GM18519 (cell line): ENCODE measurements around the gene BRPF3.

ENCODE experiments used
- ATAC-seq: cut with Tn5 transposase; IDR thresholded peaks from one replicate; pipeline ENCODE4 v1.9.1; 2021; ENCODE audit warnings: mild to moderate bottlenecking, moderate library complexity; ENCODE audit not compliant: unreplicated experiment, low FRiP score

The BRPF3 gene

DNA sequence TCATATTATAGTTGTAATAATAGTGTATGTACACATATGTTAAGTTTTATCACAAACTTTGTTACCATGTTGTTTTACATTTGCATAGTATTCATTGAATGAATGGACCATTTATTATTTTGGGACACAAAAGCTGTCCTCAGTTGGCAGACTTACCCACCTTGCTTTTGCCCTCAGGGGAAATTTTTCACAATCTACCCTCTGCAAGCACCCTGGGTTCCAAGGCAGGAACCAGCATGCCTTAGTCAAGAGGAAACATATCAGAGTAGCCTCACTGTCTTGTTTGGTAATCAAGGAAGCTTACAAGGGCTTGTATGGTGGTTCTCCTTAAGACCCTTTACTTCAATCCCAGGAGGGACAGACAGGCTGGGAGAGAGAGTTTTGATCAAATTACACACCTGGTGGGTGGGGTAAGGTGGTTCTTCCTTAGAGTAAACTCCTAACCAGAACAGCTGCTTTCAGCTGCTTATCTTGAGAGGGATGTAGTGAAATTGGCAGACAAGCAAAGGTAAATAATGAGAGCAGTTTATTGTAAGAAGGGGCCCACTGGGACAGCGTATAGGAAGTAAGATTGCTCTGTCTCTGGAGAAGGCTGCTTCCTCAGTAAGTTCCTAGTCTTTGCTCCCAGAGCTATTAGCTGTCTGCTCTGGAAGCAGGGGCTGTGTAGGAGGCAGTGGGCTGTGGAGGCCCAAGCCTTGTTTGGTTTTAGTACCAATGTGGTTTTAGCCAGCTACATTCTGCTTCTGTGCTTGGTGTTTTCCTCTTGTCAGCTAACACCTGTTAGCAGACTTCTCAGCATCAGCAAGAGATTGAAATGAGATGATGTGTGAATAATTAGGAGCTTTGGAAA, 31.1 kb downstream of the BRPF3 start:
- ATAC-seq = no peak

DNA sequence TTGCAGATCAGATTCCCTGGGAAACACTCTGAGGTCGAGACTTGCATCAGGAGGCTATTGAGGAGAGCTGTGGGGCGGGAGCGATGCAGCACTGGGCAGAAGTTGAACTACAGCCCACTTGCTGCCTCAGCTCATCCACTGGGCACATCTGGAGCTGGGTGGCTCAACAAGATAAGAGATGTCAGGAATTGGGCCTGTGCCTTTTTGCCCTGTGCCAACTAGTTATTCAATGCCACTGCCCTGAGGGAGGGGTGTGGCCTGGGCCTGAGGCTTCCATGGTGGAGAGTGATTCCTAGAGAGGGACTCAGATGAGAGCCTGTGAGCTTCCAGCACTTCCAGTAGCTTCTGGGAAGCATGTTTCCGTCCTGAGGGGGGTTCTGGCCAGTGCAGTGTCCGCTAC, 32.7 kb downstream of the BRPF3 start:
- ATAC-seq = no peak

DNA sequence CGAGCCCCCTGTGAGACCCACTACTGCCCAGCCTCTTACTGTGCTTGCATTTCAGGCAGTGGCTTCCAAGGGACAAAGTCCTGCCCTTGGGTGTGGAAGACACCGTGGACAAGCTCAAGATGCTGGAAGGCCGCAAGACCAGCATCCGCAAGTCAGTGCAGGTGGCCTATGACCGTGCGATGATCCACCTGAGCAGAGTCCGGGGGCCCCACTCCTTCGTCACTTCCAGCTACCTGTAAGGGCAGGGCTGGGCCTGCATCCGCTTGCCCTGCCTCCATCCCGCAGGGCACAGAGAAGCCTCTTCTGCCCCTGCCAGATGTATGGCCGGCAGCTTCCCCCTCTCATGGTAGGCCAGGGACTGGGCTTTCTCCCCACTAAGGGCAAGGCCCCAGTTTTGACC, 33.8 kb downstream of the BRPF3 start:
- no peak for ATAC-seq

DNA sequence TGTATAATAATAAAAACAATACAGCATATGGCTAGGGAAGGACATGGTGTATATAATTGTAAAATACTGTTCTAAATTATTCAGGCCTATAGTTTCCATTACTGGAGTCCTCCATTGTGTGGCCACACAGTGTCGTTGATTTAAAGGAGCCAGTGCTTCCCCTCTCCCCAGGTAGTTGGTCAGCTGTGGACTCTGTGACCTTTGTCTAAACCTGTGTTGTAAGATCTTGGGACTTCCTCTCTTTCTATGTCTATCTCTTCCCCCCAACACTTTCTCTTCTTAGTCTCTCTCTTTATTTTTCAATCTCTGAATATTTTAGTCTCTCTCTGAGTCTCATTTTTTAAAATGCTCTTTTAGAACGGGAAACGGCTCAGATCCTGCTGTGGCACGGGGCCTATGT, 35.6 kb downstream of the BRPF3 start:
- ATAC-seq = no peak

DNA sequence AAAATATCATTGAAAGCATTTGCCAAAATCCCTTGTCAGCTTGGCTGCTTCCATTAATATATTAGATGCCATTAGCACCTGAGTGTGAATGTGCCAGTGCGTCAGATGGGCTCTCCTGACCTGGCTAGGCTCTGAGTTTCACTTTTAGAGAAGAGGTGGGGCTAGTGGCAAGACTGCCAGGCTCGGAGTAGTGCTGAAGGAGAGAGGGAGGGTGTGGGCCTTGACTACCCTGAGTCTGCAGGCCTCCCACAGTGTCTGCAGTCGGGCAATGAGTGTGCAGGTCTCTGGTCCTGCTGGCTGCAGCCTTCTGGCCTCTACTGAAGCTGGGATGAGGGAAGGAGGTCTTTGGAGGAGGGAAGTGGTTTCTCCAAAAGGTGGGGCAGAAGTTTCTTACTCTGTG, 38.8 kb downstream of the BRPF3 start:
- no peak for ATAC-seq

DNA sequence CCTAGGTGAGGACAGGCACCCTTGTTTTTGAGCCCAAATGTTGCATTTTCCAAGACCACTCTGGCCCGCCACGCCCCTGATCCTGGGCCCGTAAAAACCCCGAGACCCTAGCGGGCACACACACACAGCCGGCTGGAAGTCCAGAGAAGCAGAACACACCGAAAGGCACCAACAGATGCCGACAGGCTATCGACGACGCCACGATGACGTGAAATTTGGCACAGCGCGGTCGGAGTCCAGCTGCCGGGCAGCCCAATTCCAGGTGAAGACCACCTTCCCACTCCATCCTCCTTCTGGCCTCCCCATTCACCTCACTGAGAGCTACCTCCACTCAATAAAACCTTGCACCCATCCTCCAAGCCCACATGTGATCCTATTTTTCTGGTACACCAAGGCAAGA, 39.3 kb downstream of the BRPF3 start:
- ATAC-seq = no peak

DNA sequence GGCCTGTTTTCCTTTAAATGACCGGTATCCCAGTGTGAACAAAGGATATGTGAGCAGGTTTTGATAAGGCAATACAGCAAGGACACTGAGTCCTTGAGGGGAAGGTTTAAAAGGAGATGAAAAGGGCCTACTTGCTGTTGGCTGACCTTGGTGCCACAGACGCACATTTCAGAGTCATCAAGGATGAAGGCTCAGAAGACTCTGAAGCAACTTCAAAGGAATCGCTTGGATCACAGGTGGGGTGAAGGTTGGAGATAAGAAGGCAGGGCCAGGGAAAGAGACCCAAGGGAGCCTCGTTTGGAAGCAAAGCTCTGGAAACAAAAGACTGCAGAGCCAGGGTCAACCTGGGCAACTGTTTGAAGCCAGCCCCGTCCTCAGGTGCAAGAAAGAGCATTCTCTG, 43.2 kb downstream of the BRPF3 start:
- no peak for ATAC-seq

DNA sequence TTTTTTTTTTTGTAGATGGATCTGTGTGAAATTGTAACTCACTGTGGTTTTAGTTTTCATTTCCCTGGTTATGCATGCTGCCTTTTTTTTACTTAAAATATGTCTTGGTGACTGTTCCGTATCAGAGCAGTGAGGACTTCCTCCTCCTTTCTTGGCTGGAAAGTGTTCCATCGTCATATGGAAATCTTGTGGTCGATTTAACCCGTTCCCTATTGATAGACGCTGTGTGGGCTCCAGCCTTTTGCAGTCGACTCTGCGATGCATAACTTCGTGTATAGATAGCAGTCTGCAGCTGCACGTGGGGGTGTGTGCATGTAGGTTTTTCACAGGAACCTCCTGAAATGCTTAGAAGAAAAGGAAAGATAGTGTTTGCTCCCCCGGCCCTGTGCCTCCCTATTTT, 45.2 kb downstream of the BRPF3 start:
- no peak for ATAC-seq

DNA sequence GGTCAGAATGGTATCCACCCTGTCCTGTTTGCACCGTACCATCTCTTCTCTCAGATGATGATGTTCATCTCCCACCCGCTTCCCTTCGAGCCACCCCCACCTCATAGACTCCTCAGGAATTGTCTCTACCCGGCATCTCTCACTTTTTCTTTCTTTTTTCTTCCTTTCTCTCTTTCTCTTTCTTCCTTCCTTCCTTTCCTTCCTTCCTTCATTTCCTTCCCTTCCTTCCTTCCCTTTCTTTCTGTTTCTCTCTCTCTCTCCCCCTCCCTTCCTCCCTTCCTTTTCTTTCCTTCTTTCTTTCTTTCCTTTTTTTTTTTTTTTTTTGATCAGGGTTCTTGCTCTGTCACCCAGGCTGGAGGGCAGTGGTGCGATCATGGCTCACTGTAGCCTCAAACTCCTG, 45.6 kb downstream of the BRPF3 start:
- no peak for ATAC-seq

DNA sequence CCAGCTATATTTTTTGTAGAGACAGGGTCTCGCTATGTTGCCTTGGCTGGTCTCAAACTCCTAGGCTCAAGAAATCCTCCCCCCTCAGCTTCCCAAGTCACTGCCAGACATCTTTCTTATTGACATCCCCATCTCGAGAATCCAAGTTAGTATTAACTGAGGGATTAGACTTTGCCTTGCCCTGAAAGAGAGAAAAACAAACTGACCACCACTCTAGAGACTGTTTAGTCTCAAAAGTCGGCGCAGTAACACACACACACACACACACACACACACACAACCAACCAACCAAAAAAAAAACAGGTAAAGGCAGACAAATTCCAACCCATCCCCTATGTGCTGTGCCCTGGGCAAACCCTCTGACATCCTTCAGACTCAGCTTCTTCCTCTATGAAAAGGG, 46.1 kb downstream of the BRPF3 start:
- ATAC-seq = no peak

DNA sequence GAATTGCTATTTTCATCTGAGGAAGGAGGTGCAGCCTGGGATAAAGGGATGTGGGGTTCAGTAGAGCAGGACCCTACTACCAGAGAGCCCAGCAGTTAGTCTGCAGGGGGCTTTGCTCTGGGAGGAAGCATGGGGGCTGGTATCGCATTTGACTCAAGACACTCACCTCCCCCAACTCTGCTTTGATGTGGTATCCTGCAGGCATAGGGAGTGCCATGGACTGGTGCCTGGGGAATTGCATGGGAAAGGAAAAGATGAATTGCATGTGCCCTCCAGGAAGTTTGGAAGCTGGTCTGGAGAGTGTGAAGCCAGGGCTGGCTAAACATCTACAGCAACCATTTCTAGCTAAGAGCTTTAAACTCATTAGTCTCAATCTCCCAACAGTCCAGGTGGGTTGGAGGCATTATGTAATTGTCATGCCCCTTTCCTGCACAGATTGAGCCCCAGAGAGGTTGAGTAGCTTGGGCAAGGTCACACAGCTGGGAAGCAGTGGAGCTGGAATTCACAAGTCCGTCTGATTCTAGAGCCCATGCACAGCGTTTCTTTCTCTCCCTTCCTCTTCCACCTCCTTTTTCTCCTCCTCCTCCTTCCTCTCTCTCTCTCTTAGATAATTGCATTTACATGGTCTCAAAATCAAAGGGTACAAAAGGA, 47.1 kb downstream of the BRPF3 start:
- no peak for ATAC-seq

DNA sequence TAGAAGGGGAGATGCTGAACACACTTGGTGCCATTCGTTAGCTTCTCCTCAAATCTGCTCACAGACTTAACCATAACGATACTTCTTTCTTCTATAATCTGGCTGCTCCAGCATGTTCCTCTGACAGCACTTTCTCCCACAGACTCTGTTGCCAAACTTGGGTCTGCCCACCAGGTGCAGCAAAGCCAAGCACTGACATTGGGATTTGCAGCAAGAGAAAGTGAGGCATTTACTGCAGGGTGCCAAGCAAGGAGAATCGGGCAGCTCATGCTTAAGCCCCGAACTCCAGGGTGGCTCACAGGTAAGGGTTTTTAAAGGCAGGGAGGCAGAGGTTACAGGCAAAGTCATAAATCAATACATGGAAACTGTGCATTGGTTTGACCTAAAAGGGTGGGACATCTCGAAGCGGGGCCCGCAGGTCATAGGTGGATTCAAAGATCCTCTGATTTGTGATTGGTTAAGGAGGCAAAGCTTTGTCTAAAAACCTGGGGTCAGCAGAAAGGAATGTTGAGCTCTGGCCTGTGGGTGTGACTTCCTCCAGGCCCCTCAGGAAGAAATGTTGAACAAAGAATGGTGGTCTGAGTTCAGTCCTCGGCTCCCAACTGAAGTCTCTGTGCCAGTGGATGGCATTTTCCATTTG, 48.2 kb downstream of the BRPF3 start:
- ATAC-seq = no peak

DNA sequence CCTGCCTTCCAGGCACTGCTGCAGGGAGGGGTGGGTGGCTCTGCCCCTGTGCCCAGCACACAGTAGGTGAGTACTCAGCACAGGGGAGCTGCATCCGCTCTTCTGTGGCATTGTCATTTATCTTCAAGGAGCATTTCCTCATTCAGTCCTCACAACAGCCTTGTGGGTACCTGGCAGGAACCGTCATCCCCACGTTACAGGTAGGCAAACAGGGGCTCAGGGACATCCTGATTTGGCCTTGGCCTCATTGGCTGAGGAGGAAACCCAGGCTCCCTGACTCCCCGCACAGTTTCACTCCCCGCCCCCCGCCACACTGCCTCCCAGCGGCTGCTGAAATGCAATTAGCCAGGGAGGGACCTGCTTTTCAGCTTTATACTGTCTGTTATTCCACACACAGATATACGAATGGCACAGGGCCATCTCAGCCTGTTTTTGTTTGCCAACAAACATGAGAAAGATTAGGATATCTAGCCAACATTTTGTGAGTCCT, 49.1 kb downstream of the BRPF3 start:
- no peak for ATAC-seq

DNA sequence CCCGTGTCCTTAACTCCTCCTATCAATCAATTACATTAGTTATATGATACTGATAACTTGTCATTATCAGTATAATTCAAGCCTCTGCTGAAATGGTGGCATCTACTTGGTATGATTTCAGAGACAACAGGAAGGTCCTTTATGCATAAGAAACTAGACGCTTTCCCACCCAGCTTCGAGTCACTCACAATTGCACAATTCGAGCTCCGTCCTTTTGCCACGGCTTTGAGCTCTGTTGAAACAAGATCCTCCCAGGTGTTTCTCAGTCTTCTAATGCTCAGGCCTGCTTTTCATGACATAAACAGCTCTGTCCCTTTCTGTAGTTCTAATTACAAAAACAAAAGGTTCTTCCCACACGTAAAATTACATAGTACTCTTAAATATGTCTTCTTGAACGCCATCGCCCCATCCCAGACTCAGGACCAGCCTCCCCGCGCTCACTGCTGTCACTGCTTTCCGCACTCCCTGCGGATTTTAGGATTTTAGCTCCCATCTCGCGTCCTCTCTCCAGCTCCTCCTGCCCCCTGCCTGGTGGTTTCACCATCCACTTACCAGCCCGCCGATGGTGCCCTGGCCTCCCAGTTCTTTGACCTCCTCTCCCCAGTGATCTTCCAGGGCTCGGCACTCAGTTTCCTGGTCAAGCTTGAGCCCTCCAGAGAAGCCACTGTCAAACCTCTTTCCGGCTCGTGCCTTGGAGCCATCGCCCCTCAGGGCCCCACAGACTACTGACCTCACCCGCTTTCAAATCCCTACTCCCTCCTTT, 50.1 kb downstream of the BRPF3 start:
- no peak for ATAC-seq

DNA sequence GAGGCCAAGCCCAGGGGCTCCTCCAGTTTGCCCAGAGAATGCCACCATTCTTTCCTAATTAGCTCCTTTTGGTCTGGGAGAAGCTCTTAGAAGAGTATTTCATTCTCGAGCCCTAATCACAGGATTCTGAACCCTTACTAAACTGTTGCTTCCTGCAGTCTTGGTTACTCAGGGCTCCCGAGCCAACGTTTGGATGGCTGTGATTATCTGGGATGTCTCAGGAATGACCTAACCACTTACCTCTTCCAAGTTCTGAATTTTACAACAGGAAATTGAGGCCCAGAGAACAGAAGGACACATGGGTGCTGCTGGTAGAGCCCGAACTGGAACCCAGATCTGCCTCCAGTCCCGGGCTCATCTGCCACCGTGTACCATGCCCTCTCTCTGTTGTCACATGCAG, 51.1 kb downstream of the BRPF3 start:
- no peak for ATAC-seq

DNA sequence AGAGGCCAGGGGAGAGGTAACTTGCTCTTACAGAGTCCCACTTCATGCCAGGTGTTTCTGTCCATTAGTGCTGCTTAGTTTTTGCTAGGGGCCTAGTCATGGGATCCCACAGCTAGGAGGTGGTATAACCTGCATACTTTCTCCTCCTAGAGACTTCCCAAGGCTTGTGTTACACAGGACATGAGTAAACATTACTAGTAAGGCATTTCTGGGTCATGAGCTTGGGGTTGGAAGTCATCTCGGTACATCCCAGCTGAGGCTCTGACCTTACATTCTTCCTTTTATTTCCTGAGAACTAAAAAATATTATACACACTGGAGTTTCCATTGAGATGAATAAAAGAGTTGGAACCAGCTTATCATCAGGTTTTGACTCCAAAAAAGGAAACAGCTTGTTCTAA, 52.4 kb downstream of the BRPF3 start:
- ATAC-seq = no peak

DNA sequence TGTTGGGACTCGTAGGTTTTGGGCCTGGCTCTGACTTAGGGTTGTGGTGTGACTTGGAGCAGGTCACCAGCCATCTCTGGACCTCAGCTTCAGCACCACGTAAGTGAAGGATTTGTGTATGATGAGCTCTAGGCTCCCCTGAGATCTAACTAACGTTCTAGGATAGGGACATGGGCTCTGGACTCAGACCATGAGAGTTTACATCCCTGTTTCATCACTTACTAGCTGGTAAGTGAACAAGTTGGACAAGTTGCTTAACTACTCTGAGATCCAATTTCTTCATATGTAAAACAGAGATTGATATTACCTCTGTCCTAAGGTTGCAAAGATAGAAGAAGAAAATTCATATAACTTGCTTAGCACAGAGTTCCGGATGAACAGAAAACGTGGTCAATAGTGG, 53.0 kb downstream of the BRPF3 start:
- no peak for ATAC-seq

DNA sequence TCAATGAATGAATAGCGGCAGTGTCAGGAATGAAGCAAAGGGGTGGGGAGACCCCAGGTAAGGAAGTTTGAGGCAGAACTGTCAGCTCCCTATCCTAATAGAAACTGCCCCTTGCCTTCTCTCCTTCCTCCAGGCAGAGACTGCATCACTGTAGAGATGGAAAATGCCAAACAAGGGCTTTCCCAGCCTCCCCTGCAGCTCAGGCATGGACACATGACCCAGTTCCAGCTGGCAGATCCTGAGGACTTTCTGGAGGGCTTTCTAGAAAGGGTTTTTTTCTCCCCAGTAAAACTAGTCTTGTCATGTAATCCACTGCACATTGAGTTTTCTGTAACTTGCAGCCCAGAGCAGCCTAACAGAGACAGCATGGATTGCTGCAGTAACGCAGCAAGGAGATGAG, 55.5 kb downstream of the BRPF3 start:
- no peak for ATAC-seq

DNA sequence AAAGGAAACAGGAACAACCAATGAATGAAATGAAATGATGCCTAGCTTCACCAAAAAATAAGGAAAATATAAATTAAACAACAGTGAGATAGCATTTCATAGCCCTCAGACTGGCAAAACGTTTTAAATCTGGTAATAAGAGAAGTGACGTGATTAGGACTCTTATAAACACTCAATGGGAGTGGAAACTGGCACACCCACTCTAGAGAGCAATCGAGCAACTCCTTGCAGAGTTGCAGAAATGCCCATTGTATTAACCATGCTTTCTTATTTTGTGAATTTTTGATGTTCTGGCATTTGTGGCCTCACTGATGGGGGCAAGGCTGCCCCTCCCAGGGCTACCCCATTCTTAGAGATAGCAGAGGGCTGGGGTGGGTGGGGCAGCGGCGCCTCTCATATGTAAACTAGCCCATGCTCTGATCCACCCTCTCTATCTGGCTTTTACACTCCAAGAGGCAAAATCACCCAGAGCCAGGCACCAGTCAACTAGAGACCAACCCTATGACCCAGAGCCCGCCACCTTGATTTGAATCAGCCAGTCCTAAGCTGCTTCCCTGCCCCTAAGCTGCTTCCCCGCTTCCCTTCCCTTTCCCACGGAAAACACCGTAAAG, 67.0 kb downstream of the BRPF3 start:
- ATAC-seq = no peak

DNA sequence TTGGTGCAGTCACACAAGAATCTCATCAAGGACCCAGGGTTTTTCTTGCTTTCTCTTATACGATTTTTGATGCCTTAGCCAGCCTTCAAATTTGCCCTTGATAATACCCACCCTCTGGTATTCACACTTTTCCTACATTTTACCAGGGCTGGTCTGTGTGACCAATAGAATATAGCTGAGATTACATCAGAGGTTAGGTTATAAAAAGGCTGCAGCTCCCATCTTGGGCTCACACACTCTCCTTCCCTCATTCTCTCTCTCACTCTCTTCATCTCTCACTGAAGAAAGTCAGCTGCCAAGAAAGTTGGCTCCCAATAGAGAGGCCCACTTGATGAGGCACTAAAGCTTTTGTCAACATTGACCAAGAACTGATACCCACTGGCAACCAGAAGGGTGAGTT, 69.2 kb downstream of the BRPF3 start:
- no peak for ATAC-seq
